ENCODE results near the gene UST. TPM values are rescaled to one million over a fixed set of nuclear protein-coding genes. Genes with fewer than 3 reads are reported as not detected.
A peak's percentile ranks its signal among the peaks of the same experiment; 100 is the strongest.

Gene UST
- polyA plus RNA-seq, 1 donor (not counting 4 experiments of a cell fraction or from before 2014, with no cell fraction given), result 6.1 TPM

DNA sequence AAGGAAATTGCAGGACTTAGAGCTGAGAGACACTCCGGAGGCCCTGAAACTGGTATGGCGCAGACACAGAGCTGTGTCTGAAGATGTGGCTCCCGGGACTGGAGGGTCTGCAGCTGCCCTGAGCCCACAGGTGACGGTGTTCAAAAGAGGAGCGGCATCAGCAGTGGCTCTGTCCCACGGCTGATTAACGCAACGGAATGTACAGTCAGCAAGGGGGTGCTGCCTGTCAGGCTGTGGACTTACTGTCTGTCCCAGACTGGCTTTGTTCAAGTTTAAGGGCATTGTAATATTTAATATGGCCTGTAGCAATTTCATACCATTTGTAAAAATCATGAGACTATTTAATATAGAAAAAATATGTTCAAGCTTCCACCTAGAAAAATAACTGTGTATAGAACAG is 342.7 kb downstream of the UST start:
- Histone ChIP-seq H3K27me3 (ENCODE audit: control insufficient read depth, extremely low read depth, insufficient read depth, low read length) (peaks cover 3% of the 10 kb centered on the region), H3K9ac (ENCODE audit: control insufficient read depth, extremely low read depth, insufficient read depth, low read length) (no peak overlapping the region), H4K20me1 (ENCODE audit: control insufficient read depth, extremely low read depth, insufficient read depth, low read length) (no peaks in the 10 kb centered on the region), H3K4me2 (ENCODE audit: control insufficient read depth, extremely low read depth, insufficient read depth, low read depth, low read length) (no peak overlapping the region), H3K4me1 (ENCODE audit: control insufficient read depth, extremely low read depth, insufficient read depth, low read length) (no peaks in the 10 kb centered on the region), H3K4me3 (ENCODE audit: control insufficient read depth in 2 of 3, extremely low read depth in 1 of 3, insufficient read depth in 2 of 3, low read depth in 1 of 3, low read length in 3 of 3) (no peak overlapping the region), H3K27ac (ENCODE audit: control insufficient read depth, insufficient read depth, low read length) (no peak overlapping the region), H3K36me3 (ENCODE audit: control insufficient read depth in 2 of 2, extremely low read depth in 1 of 2, insufficient read depth in 2 of 2, low read length in 2 of 2) (no peaks in the 10 kb centered on the region), H3K9me1 (ENCODE audit: control insufficient read depth, extremely low read depth, insufficient read depth, low read length) (no peaks in the 10 kb centered on the region), H3K9me3 (ENCODE audit: control insufficient read depth, low read depth, low read length) (no peaks in the 10 kb centered on the region), H2AFZ (ENCODE audit: control insufficient read depth, low read length) (no peak overlapping the region), H3K79me2 (ENCODE audit: control insufficient read depth, insufficient read depth, low read length) (no peaks in the 10 kb centered on the region)
- no peak for FAIRE-seq
- no peak for DNase-seq (ENCODE audit: low read depth, low spot score)
- dilution Hi-C loops (cut with MboI; ENCODE audit: extremely low pct_ligation_motif_present, low sequenced_read_pairs), result loop anchor here (25.0 kb wide), 1 partner anchor 323 kb away; the partner anchor contains the start of gene SUMO4
- TF ChIP-seq CTCF (optimal IDR thresholded peaks at IDR 0.05 in 1 of 3, IDR thresholded peaks at IDR 0.05 in 1 of 3, conservative IDR thresholded peaks at IDR 0.05 in 1 of 3; ENCODE audit: extremely low read depth in 1 of 3, insufficient read depth in 2 of 3, low read length in 3 of 3) (peak in 1 of 3 experiments; percentile 19), EZH2 (IDR thresholded peaks at IDR 0.05; ENCODE audit: low read length) (no peak)

DNA sequence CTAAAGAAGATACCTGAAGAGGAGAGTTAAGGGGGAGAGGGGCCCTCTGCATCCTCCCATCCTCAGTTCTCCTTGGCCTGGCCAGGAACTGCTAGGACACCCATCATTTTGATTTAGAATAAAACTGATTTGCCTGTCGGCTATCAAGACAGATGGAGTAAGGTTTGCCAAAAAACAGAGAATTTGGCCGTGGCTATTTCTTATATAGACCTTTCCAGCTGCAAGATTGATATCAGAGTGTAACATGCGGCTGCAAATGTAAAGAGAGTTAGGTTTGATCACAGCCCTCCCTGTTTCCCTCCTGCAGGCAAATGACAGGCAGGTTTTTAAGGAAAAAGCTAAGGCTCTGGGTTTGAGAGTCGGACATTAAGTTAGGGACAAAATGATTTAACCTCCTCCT is 344.1 kb downstream of the UST start:
- Histone ChIP-seq H4K20me1 (ENCODE audit: control insufficient read depth, extremely low read depth, insufficient read depth, low read length) (no peaks in the 10 kb centered on the region), H3K4me3 (ENCODE audit: control insufficient read depth in 2 of 3, extremely low read depth in 1 of 3, insufficient read depth in 2 of 3, low read depth in 1 of 3, low read length in 3 of 3) (no peak overlapping the region), H3K9ac (ENCODE audit: control insufficient read depth, extremely low read depth, insufficient read depth, low read length) (no peak overlapping the region), H3K27ac (ENCODE audit: control insufficient read depth, insufficient read depth, low read length) (no peak overlapping the region), H2AFZ (ENCODE audit: control insufficient read depth, low read length) (no peak overlapping the region), H3K9me3 (ENCODE audit: control insufficient read depth, low read depth, low read length) (no peaks in the 10 kb centered on the region), H3K36me3 (ENCODE audit: control insufficient read depth in 2 of 2, extremely low read depth in 1 of 2, insufficient read depth in 2 of 2, low read length in 2 of 2) (no peaks in the 10 kb centered on the region), H3K4me2 (ENCODE audit: control insufficient read depth, extremely low read depth, insufficient read depth, low read depth, low read length) (no peak overlapping the region), H3K4me1 (ENCODE audit: control insufficient read depth, extremely low read depth, insufficient read depth, low read length) (no peaks in the 10 kb centered on the region), H3K9me1 (ENCODE audit: control insufficient read depth, extremely low read depth, insufficient read depth, low read length) (no peaks in the 10 kb centered on the region), H3K27me3 (ENCODE audit: control insufficient read depth, extremely low read depth, insufficient read depth, low read length) (peaks cover 3% of the 10 kb centered on the region), H3K79me2 (ENCODE audit: control insufficient read depth, insufficient read depth, low read length) (no peaks in the 10 kb centered on the region)
- TF ChIP-seq CTCF (optimal IDR thresholded peaks at IDR 0.05 in 1 of 3, IDR thresholded peaks at IDR 0.05 in 1 of 3, conservative IDR thresholded peaks at IDR 0.05 in 1 of 3; ENCODE audit: extremely low read depth in 1 of 3, insufficient read depth in 2 of 3, low read length in 3 of 3) (no peak), EZH2 (IDR thresholded peaks at IDR 0.05; ENCODE audit: low read length) (no peak)
- no peak for FAIRE-seq
- dilution Hi-C loops (cut with MboI; ENCODE audit: extremely low pct_ligation_motif_present, low sequenced_read_pairs), result loop anchor here (25.0 kb wide), 1 partner anchor 321 kb away; the partner anchor contains the start of gene SUMO4
- DNase-seq (ENCODE audit: low read depth, low spot score), result no peak
